Stimulated activated CD8-positive, alpha-beta memory T cell treated with anti-CD3 and anti-CD28 coated beads, Interleukin-2, amount 100 ng/mL, for 48 hours (primary cell): ENCODE measurements around the gene SLC47A1.
"Not testable (repeated sequence)": the region's sequence is repeated elsewhere in the genome, so short reads cannot be mapped to it uniquely, and the experiment has no call there.

Source experiments
- DNase-seq, 2 donors: peaks; one replicate each; pipeline ENCODE4 v3.0.0-alpha.2; 2020; ENCODE audit warnings: low read depth in 2 of 2

SLC47A1 gene

GRCh38 chr17:19519388-19520291 lies 14.0 kb upstream of the SLC47A1 start:
- not testable (repeated sequence) for DNase-seq

- DNase-seq = no peak
Observed at GRCh38 chr17:19520641-19521040, 13.0 kb upstream of the SLC47A1 start.

- no peak for DNase-seq
Observed at GRCh38 chr17:19523690-19524089, 10.0 kb upstream of the SLC47A1 start.

GRCh38 chr17:19526950-19527349 lies 6.7 kb upstream of the SLC47A1 start:
- DNase-seq = not testable (repeated sequence)

GRCh38 chr17:19531780-19532501 lies 1.7 kb upstream of the SLC47A1 start:
- DNase-seq = no peak

- no peak for DNase-seq
Observed at GRCh38 chr17:19533036-19533717, 477 bp upstream of the SLC47A1 start.

- DNase-seq = peak in 1 of 2 donors; percentile 5
Observed at GRCh38 chr17:19534562-19535149, 1.0 kb downstream of the SLC47A1 start.

- DNase-seq = no peak
Observed at GRCh38 chr17:19537111-19537510, 3.5 kb downstream of the SLC47A1 start.

- no peak for DNase-seq
Observed at GRCh38 chr17:19538095-19539039, 4.7 kb downstream of the SLC47A1 start.

- no peak for DNase-seq
Observed at GRCh38 chr17:19539040-19539399, 5.4 kb downstream of the SLC47A1 start.

- no peak for DNase-seq
Observed at GRCh38 chr17:19539841-19540311, 6.2 kb downstream of the SLC47A1 start.

- DNase-seq = no peak
Observed at GRCh38 chr17:19540706-19541370, 7.2 kb downstream of the SLC47A1 start.

GRCh38 chr17:19541445-19541844 lies 7.8 kb downstream of the SLC47A1 start:
- no peak for DNase-seq

GRCh38 chr17:19542247-19542646 lies 8.6 kb downstream of the SLC47A1 start:
- no peak for DNase-seq

- DNase-seq = no peak
Observed at GRCh38 chr17:19544366-19544765, 10.7 kb downstream of the SLC47A1 start.

GRCh38 chr17:19546289-19547065 lies 12.8 kb downstream of the SLC47A1 start:
- DNase-seq = no peak

GRCh38 chr17:19549746-19550623 lies 16.3 kb downstream of the SLC47A1 start:
- no peak for DNase-seq

- no peak for DNase-seq
Observed at GRCh38 chr17:19551165-19551564, 17.5 kb downstream of the SLC47A1 start.
